WTC11 (cell line): Measurements from ENCODE around the gene MYOG. TPM values are rescaled to one million over a fixed set of nuclear protein-coding genes. Genes with fewer than 3 reads are reported as not detected.

ENCODE experiments used
- ATAC-seq: fragments of 200-7000 bp; cut with Tn5 transposase; 2 replicates; pipeline ENCODE4 v1.10.0; 2021; ENCODE audit warnings: mild to moderate bottlenecking, moderate library complexity
- CTCF ChIA-PET: fragments of 300-600 bp; sonication (Branson Sonifier 250); formaldehyde crosslinking; loops from one replicate; lab custom pipeline; 2021; ENCODE audit warnings: antibody characterized with exemption; lab: Charles Lee
- POLR2A ChIA-PET: fragments of 350-600 bp; sonication (Branson Sonifier 250); formaldehyde crosslinking; loops from one replicate; lab custom pipeline; 2021; ENCODE audit warnings: antibody characterized with exemption; lab: Charles Lee
- DNase-seq: peaks from one replicate; pipeline ENCODE4 v3.0.0; 2021; ENCODE audit warnings: low spot score
- H3K27ac Mint-ChIP-seq: 2 replicates; pipeline ENCODE4 v1.8.0; 2021; ENCODE audit warnings: mixed read lengths
- H3K27me3 Mint-ChIP-seq: 2 replicates; pipeline ENCODE4 v1.8.0; 2021; ENCODE audit warnings: low read depth, mild to moderate bottlenecking, moderate library complexity, mixed read lengths
- H3K36me3 Mint-ChIP-seq: 2 replicates; pipeline ENCODE4 v1.8.0; 2021; ENCODE audit warnings: mixed read lengths
- H3K4me1 Mint-ChIP-seq: 2 replicates; pipeline ENCODE4 v1.8.0; 2022; ENCODE audit warnings: mixed read lengths
- H3K4me3 Mint-ChIP-seq: 2 replicates; pipeline ENCODE4 v1.8.0; 2021; ENCODE audit warnings: mild to moderate bottlenecking, moderate library complexity, mixed read lengths
- H3K9me3 Mint-ChIP-seq: 2 replicates; pipeline ENCODE4 v1.8.0; 2021; ENCODE audit warnings: mixed read lengths
- CBFB ChIP-seq: sonication (generic); formaldehyde crosslinking; IDR thresholded peaks from 2 replicates; pipeline ENCODE4 v1.8.1; 2022; ENCODE audit warnings: mild to moderate bottlenecking, low read depth, missing genetic modification reagents
- ELF4 ChIP-seq: sonication (generic); formaldehyde crosslinking; IDR thresholded peaks from 2 replicates; pipeline ENCODE4 v1.8.1; 2022; ENCODE audit warnings: low read depth, mild to moderate bottlenecking, moderate library complexity, missing genetic modification reagents
- EMX1 ChIP-seq: fragments of 250-450 bp; sonication (Bioruptor Pico); IDR thresholded peaks from 2 replicates; pipeline ENCODE4 v1.8.0; 2021; ENCODE audit warnings: mild to moderate bottlenecking
- FOXJ3 ChIP-seq: sonication (generic); formaldehyde crosslinking; IDR thresholded peaks from 2 replicates; pipeline ENCODE4 v1.9.0; 2021; ENCODE audit warnings: missing genetic modification reagents, mild to moderate bottlenecking, borderline replicate concordance
- IRF2 ChIP-seq: sonication (generic); formaldehyde crosslinking; IDR thresholded peaks from 2 replicates; pipeline ENCODE4 v1.8.0; 2022; ENCODE audit warnings: low read depth, missing genetic modification reagents, borderline replicate concordance
- NFATC4 ChIP-seq: fragments of 250-450 bp; sonication (Bioruptor Pico); IDR thresholded peaks from 2 replicates; pipeline ENCODE4 v1.9.0; 2021; ENCODE audit warnings: mild to moderate bottlenecking
- OVOL2 ChIP-seq: fragments of 250-450 bp; sonication (Bioruptor Pico); IDR thresholded peaks from 2 replicates; pipeline ENCODE4 v1.9.0; 2021; ENCODE audit warnings: mild to moderate bottlenecking, borderline replicate concordance
- ZNF416 ChIP-seq: fragments of 250-450 bp; sonication (Bioruptor Pico); IDR thresholded peaks from 2 replicates; pipeline ENCODE4 v1.9.0; 2021; ENCODE audit warnings: mild to moderate bottlenecking, inconsistent platforms
- total RNA-seq: library from RNA; stranded (reverse); gene quantifications from 3 replicates; pipeline ENCODE4 v1.2.3, GENCODE V29; 2021
- TF ChIP-seq, protein P1 (sequence below): sonication (generic); formaldehyde crosslinking; IDR thresholded peaks from 2 replicates; pipeline ENCODE4 v1.8.0; 2022; ENCODE audit warnings: mild to moderate bottlenecking, missing genetic modification reagents
- TF ChIP-seq, protein P2 (sequence below): fragments of 200-600 bp; IDR thresholded peaks from 2 replicates; pipeline ENCODE4 v1.8.0; 2022; ENCODE audit warnings: antibody characterized with exemption
- TF ChIP-seq, protein P3 (sequence below): sonication (generic); formaldehyde crosslinking; IDR thresholded peaks from 2 replicates; pipeline ENCODE4 v1.8.1; 2022; ENCODE audit warnings: mild to moderate bottlenecking, missing genetic modification reagents, moderate library complexity, borderline replicate concordance
- TF ChIP-seq, protein P4 (sequence below): sonication (generic); formaldehyde crosslinking; IDR thresholded peaks from 2 replicates; pipeline ENCODE4 v1.8.1; 2023; ENCODE audit warnings: mild to moderate bottlenecking, missing genetic modification reagents
- TF ChIP-seq, protein P5 (sequence below): fragments of 250-450 bp; sonication (Bioruptor Pico); IDR thresholded peaks from 2 replicates; pipeline ENCODE4 v1.9.0; 2021; ENCODE audit warnings: moderate library complexity, mild to moderate bottlenecking, inconsistent platforms, borderline replicate concordance
- TF ChIP-seq, protein P6 (sequence below): sonication (generic); formaldehyde crosslinking; IDR thresholded peaks from 2 replicates; pipeline ENCODE4 v1.8.1; 2023; ENCODE audit warnings: mild to moderate bottlenecking, missing genetic modification reagents, moderate library complexity
- TF ChIP-seq, protein P7 (sequence below): fragments of 250-450 bp; sonication (Bioruptor Pico); conservative IDR thresholded peaks from 2 replicates; pipeline ENCODE4 v1.9.0; 2021; ENCODE audit warnings: mild to moderate bottlenecking

Gene MYOG
- total RNA-seq, 1 experiment from 2014 or later, result not detected

DNA sequence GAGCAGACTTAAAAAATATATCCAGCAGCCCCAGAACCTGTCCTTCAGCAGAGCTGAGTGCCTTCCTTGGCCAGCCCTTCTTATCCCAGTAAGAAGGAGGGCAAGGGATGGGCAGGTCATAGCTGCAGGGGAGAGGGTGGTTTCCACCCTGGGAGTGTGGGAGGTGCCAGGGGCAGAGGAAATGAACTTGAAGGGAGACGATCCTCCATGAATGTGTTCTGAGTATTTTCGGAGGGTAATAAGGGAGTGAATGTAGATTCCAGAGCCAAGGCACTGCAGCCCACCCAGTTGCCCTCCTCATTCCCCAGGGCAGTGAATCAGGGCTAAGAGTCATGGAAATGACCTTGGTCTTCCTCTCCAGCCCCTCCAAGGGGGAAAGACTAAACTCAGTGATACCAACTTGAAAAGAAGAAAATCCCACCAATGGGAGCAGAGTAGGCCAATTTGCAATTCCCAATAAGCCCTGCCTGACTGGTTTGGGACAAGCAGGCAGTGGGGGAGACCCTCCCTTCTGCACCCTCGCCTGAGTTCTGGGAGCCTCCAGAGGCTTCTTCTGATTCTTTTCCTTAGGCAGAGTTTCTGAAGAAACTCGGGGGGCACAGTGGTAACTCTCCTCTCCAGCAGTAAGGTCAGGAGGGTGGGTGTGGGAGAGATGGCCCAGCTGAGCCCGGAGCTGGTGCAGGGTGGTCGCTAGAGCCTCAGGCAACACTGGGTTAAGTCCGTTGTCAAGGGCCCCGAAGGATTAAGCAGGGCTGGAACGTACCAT is 4.2 kb downstream of the MYOG start (continued):
- TF ChIP-seq, protein P1, sequence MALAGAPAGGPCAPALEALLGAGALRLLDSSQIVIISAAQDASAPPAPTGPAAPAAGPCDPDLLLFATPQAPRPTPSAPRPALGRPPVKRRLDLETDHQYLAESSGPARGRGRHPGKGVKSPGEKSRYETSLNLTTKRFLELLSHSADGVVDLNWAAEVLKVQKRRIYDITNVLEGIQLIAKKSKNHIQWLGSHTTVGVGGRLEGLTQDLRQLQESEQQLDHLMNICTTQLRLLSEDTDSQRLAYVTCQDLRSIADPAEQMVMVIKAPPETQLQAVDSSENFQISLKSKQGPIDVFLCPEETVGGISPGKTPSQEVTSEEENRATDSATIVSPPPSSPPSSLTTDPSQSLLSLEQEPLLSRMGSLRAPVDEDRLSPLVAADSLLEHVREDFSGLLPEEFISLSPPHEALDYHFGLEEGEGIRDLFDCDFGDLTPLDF (CRISPR knock-in tag), result no peak
- TF ChIP-seq OVOL2 (CRISPR knock-in tag), result no peak
- TF ChIP-seq, protein P2, sequence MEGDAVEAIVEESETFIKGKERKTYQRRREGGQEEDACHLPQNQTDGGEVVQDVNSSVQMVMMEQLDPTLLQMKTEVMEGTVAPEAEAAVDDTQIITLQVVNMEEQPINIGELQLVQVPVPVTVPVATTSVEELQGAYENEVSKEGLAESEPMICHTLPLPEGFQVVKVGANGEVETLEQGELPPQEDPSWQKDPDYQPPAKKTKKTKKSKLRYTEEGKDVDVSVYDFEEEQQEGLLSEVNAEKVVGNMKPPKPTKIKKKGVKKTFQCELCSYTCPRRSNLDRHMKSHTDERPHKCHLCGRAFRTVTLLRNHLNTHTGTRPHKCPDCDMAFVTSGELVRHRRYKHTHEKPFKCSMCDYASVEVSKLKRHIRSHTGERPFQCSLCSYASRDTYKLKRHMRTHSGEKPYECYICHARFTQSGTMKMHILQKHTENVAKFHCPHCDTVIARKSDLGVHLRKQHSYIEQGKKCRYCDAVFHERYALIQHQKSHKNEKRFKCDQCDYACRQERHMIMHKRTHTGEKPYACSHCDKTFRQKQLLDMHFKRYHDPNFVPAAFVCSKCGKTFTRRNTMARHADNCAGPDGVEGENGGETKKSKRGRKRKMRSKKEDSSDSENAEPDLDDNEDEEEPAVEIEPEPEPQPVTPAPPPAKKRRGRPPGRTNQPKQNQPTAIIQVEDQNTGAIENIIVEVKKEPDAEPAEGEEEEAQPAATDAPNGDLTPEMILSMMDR, result no peak

DNA sequence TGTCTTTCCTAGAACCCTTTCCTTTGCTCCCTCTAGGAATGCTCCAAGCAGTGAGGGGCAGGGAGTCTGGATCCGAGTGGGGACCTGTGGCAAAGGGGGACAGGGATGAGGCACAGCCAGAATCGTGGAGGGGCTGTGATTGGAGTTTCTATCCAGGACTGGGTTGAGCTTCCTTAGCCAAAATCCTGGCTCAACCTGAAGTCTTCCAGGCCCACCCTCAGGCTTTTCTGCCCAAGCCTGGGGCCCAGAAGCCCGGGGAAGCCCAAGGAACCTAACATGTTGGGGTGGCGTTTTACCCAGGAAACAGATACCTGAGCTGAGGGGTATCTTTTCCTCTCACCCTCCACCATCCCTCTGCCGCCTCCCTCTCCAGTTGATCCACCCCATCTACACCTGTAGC is 5.4 kb downstream of the MYOG start:
- DNase-seq (no peak), ATAC-seq (no peak)
- ChIA-PET CTCF (interaction anchor here (1.0 to 8.9 kb wide), 5 partner anchors 32 to 187 kb away, joined by 3 to 123 read pairs (median 4); partner anchors contain the start of gene ADORA1), POLR2A (no interaction called here)
- no peak overlapping the region for H3K27ac Mint-ChIP-seq
- TF ChIP-seq, protein P3, sequence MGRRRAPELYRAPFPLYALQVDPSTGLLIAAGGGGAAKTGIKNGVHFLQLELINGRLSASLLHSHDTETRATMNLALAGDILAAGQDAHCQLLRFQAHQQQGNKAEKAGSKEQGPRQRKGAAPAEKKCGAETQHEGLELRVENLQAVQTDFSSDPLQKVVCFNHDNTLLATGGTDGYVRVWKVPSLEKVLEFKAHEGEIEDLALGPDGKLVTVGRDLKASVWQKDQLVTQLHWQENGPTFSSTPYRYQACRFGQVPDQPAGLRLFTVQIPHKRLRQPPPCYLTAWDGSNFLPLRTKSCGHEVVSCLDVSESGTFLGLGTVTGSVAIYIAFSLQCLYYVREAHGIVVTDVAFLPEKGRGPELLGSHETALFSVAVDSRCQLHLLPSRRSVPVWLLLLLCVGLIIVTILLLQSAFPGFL (CRISPR knock-in tag), result no peak
- TF ChIP-seq OVOL2 (CRISPR knock-in tag) (no peak), IRF2 (no peak), NFATC4 (no peak), EMX1 (CRISPR knock-in tag) (no peak), CBFB (CRISPR knock-in tag) (no peak), FOXJ3 (no peak), ELF4 (CRISPR knock-in tag) (no peak), ZNF416 (CRISPR knock-in tag) (no peak)
- TF ChIP-seq, protein P4, sequence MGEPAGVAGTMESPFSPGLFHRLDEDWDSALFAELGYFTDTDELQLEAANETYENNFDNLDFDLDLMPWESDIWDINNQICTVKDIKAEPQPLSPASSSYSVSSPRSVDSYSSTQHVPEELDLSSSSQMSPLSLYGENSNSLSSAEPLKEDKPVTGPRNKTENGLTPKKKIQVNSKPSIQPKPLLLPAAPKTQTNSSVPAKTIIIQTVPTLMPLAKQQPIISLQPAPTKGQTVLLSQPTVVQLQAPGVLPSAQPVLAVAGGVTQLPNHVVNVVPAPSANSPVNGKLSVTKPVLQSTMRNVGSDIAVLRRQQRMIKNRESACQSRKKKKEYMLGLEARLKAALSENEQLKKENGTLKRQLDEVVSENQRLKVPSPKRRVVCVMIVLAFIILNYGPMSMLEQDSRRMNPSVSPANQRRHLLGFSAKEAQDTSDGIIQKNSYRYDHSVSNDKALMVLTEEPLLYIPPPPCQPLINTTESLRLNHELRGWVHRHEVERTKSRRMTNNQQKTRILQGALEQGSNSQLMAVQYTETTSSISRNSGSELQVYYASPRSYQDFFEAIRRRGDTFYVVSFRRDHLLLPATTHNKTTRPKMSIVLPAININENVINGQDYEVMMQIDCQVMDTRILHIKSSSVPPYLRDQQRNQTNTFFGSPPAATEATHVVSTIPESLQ, result no peak
- TF ChIP-seq, protein P5, sequence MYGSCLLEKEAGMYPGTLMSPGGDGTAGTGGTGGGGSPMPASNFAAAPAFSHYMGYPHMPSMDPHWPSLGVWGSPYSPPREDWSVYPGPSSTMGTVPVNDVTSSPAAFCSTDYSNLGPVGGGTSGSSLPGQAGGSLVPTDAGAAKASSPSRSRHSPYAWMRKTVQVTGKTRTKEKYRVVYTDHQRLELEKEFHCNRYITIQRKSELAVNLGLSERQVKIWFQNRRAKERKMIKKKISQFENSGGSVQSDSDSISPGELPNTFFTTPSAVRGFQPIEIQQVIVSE (CRISPR knock-in tag), result no peak
- TF ChIP-seq, protein P6, sequence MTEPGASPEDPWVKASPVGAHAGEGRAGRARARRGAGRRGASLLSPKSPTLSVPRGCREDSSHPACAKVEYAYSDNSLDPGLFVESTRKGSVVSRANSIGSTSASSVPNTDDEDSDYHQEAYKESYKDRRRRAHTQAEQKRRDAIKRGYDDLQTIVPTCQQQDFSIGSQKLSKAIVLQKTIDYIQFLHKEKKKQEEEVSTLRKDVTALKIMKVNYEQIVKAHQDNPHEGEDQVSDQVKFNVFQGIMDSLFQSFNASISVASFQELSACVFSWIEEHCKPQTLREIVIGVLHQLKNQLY (CRISPR knock-in tag), result no peak
- TF ChIP-seq, protein P7, sequence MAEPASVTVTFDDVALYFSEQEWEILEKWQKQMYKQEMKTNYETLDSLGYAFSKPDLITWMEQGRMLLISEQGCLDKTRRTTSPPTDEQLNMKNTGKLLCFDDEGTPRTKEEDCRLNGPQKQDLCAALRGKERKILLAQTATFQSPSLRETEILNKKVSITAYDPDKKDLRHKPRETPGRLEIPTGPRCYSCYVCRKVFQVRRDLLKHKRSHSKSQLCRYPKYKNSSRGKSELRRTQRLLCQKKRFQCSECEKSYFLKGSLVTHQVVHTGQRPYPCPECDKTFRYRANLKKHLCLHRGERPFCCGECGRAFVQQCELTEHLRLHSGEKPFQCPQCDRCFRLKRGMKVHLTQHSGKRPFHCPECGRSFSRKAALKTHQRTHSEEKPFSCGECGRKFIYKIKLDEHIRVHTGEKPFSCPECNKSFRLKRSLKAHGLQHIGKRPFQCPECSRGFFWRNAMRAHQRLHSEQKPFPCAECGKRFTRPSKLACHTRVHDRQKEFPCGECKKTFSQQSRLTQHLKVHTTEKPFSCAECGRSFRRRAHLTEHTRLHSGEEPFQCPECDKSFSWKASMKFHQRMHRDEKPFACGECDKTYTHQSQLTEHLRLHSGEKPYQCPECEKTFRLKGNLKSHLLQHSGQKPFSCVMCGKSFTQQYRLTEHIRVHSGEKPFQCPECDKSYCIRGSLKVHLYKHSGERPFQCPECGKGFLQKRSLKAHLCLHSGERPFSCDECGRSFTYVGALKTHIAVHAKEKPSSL, result no peak
- peaks cover 10% of the 10 kb centered on the region for H3K27me3 Mint-ChIP-seq
- no peak overlapping the region for H3K4me3 Mint-ChIP-seq
- no peaks in the 10 kb centered on the region for H3K36me3 Mint-ChIP-seq
- peaks cover 29% of the 10 kb centered on the region for H3K4me1 Mint-ChIP-seq
- H3K9me3 Mint-ChIP-seq, result no peaks in the 10 kb centered on the region
